HAP-1 (cell line): ENCODE measurements around the gene TRIM24.
"Not testable (repeated sequence)": the region's sequence is repeated elsewhere in the genome, so short reads cannot be mapped to it uniquely, and the experiment has no call there.

Experiments
- DNase-seq, 2 experiments: peaks; one replicate each; pipeline ENCODE4 v3.0.0-alpha.2; 2016 to 2020; ENCODE audit warnings: low spot score in 2 of 2
- H3K27me3 ChIP-seq: fragments of 250-450 bp; sonication (Bioruptor Pico); 2 replicates; pipeline ENCODE4 v1.5.1; 2020; ENCODE audit warnings: low read depth, mild to moderate bottlenecking, moderate library complexity
- H3K36me3 ChIP-seq: fragments of 250-450 bp; sonication (Bioruptor Pico); replicated peaks from 2 replicates; pipeline ENCODE4 v1.5.1; 2020; ENCODE audit warnings: mild to moderate bottlenecking
- H3K4me1 ChIP-seq: fragments of 250-450 bp; sonication (Bioruptor Pico); 2 replicates; pipeline ENCODE4 v1.5.1; 2020; ENCODE audit warnings: mild to moderate bottlenecking
- H3K4me3 ChIP-seq: fragments of 250-450 bp; sonication (Bioruptor Pico); 2 replicates; pipeline ENCODE4 v1.5.1; 2020; ENCODE audit warnings: mild to moderate bottlenecking, moderate library complexity
- H3K9me3 ChIP-seq: fragments of 250-450 bp; sonication (Bioruptor Pico); 2 replicates; pipeline ENCODE4 v1.5.1; 2020; ENCODE audit warnings: mild to moderate bottlenecking, moderate library complexity
- in situ Hi-C: fragments of 300-500 bp; cut with MboI; formaldehyde crosslinking; loops from 3 replicates; pipeline ENCODE4 v1.14.3; 2020; ENCODE audit warnings: low sequenced_read_pairs, inconsistent platforms, mixed read lengths

The TRIM24 gene

DNA sequence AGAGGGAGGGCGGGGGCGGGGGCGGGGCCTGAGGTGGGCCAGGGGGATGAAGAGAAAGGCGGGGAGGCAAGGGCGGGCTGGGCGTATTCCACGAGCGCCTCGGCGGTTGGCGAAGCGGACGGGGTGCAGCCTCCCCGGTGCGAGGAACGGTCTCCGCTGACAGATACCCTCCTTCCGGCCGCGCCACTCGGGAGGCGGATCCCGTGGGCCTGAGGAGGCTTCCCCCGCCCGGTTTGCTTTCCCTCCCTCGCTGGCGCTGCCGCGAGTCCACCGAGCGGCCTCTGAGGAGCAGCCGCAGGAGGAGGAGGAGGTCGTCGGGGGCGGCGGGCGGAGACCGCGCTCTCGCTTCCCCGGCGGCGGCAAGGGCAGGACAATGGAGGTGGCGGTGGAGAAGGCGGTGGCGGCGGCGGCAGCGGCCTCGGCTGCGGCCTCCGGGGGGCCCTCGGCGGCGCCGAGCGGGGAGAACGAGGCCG, at the start of gene TRIM24:
TRIM24 (plus strand) TSS at position 84 of the 473 bp plus-strand sequence; CDS start at position 374, 290 bp downstream.
- Histone ChIP-seq H3K9me3 (no peaks in the 10 kb centered on the region), H3K4me3 (peak within 1 kb of the TSS; percentile 89), H3K4me1 (peaks cover 21% of the 10 kb centered on the region), H3K36me3 (peaks cover 6% of the 10 kb centered on the region; the same call in 1 of the 2 replicates), H3K27me3 (no peaks in the 10 kb centered on the region)
- in situ Hi-C loops = no loop called here
- no peak for DNase-seq

DNA sequence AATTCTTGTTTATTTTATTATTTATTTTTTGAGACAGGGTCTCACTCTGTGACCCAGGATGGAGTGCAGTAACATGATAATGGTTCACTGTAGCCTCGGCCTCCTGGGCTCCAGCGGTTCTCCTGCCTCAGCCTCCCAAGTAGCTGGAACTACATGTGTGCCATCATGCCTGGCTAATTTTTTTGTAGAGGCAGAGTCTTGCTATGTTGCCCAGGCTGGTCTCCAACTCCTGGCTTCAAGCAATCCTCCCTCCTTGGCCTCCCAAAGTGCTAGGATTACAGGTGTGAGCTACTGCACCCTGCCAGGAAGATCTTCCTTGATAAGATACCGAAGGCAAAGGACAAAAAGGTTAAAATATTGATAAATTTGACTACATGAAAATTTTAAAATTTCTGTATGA, 48.0 kb upstream of the TRIM24 start:
- H3K27me3 ChIP-seq, H3K4me3 ChIP-seq, in situ Hi-C loops, H3K4me1 ChIP-seq, H3K36me3 ChIP-seq, H3K9me3 ChIP-seq, DNase-seq: not testable (repeated sequence)

DNA sequence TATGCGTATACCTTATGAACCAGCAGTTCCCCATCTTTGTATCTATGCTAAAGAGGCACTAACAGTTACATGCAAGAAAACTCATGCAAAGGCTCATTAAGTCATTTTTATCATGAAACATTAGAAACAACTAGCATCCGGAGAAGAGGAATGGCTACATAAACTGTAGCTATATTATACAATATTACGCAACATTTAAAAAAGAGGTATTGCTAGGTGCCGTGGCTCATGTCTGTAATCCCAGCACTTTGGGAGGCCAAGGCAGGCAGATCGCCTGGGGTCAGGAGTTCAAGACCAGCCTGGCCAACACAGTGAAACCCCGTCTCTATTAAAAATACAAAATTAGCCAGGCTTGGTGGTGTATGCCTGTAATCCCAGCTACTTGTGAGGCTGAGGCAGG, 47.1 kb upstream of the TRIM24 start:
- H3K4me3 ChIP-seq, H3K4me1 ChIP-seq, in situ Hi-C loops, H3K9me3 ChIP-seq, DNase-seq, H3K27me3 ChIP-seq, H3K36me3 ChIP-seq: not testable (repeated sequence)

DNA sequence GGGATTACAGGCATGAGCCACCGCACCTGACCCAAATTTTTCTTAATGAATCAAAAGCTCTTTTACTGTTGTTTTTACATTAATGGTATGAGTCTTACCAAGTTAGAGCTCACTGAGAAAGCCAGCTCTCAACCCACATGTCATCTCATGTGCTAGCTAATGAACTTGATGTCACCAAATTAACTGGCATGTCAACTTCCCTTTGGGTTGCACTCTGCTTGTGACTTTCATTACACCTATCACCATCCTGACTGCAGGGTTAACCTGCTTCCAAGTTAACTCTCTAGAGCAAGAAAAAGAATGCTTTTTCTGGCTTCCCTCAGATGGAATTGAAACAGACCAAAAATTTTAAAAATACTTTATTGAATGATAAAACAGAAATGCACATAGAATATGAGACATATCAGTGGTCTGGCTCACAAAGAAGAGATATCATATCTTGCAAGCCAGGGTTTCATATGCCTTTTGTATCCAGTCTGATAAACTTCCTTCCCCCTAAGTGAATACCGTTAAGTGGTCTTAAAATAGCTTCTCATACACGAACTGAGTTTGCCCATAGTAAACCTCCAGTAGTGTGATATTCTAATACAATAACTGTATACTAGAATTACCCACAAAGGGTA, 42.9 kb upstream of the TRIM24 start:
- H3K4me3 ChIP-seq = no peak overlapping the region
- H3K9me3 ChIP-seq = no peaks in the 10 kb centered on the region
- no peaks in the 10 kb centered on the region for H3K36me3 ChIP-seq
- no peaks in the 10 kb centered on the region for H3K27me3 ChIP-seq
- no peaks in the 10 kb centered on the region for H3K4me1 ChIP-seq
- no peak for DNase-seq
- in situ Hi-C loops = no loop called here

DNA sequence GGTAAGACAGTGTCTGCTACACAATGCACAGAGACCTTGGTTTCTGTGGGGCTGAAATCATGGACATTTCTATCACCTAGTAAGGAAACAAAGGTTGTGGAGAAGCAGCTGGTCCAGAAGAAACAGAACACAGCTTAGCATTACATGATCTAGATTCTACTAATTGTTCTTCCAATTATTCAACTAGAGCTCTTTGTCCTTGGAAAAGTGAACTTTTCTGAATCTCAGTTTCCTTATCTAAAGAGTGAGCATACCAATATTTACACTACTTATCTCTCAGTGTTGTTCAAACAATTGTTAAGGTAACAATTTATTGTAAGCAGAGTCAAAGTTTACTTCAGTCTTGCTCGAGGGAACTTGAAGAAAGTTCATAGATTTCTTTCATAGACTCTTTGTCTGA, 42.3 kb upstream of the TRIM24 start:
- in situ Hi-C loops = no loop called here
- Histone ChIP-seq H3K9me3 (no peaks in the 10 kb centered on the region), H3K4me3 (no peak overlapping the region), H3K36me3 (no peaks in the 10 kb centered on the region), H3K4me1 (no peaks in the 10 kb centered on the region), H3K27me3 (no peaks in the 10 kb centered on the region)
- no peak for DNase-seq

DNA sequence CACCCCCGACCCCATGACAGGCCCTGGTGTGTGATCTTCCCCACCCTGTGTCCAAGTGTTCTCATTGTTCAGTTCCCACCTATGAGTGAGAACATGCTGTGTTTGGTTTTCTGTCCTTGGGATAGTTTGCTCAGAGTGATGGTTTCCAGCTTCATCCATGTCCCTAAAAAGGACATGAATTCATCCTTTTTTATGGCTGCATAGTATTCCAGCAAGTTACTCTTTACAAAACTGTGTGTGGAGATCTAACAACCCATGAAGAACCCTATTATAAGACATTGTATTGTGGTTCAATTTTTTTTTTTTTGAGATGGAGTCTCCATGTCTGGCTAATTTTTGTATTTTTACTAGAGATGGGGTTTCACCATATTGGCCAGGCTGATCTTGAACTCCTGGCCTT, 41.7 kb upstream of the TRIM24 start:
- H3K9me3 ChIP-seq, H3K4me3 ChIP-seq, H3K4me1 ChIP-seq, H3K36me3 ChIP-seq, DNase-seq, in situ Hi-C loops, H3K27me3 ChIP-seq: not testable (repeated sequence)

DNA sequence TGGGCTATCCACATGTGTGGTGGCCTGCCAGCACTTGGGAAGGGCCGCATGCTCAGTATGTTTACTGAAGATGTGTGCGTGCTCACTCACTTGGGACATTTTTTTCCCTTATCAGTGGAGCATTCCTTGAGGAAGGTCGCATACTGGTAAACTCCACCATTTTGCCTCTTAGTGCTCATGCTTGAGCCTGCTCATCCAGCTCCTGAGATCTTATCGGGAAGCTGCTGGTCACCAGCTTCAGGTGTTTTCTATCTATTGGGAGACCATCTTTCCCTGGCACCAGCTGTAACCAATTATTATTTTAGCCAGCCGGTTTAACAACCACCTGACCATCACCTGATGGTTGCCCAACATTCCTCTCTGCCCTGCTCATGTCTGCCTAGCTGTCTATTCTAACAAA, 35.0 kb upstream of the TRIM24 start:
- in situ Hi-C loops = no loop called here
- no peak overlapping the region for H3K4me3 ChIP-seq
- H3K27me3 ChIP-seq = no peaks in the 10 kb centered on the region
- DNase-seq = no peak
- H3K4me1 ChIP-seq = no peaks in the 10 kb centered on the region
- H3K36me3 ChIP-seq = no peaks in the 10 kb centered on the region
- peaks cover 15% of the 10 kb centered on the region; the same call in 1 of the 2 replicates for H3K9me3 ChIP-seq

DNA sequence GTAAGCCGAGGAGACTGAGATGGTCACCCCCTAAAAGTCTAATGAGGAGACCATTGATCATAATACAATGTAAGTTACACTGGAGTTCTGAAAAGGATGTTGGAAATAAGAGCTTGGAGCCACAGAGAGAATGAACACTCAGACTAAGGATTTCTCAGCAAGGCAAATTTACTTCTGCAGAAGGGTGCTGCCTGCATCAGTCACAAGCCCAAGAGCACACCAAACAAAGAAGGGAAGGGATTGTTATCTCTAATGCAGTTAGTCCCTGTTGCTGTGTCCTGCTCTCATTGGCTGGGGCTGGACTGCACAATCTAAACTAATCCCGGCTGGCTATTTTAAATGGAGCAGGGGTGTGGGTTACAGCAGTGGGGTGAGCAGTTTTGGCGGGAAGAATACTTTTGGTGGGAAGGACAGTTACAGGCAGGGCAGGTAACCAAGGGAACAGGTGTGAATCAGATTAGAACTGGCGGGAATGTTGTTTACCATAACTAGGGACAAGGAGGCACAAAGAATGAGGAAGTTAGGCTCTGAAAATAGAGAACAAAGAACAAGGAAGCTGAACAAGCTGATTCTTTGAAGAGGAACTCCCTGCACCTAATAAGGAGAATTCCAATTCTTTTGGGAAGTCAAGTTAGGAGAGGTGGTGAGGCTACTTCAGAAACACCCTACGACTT, 30.3 kb upstream of the TRIM24 start:
- peaks cover 29% of the 10 kb centered on the region for H3K9me3 ChIP-seq
- in situ Hi-C loops = no loop called here

DNA sequence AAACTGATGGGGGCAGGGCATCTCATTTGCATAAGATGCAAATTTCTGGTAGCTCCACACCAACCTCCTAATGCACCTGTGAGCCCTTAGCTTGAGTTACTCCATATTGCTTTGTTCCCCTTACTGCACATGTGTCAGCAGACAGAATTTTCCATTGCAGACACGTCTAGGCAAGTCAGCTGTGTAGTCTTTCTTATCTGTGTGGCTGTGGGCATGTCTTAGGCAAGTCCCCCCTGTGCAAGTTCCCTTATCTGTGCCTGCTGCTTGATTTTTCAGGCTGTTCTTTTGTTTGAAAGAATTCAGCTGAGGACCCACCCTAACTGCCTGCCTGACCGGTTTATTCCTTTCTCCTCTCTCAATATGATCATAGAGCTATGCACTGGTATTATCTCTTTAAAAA, 28.5 kb upstream of the TRIM24 start:
- no peaks in the 10 kb centered on the region for H3K27me3 ChIP-seq
- peaks cover 29% of the 10 kb centered on the region for H3K9me3 ChIP-seq
- DNase-seq = no peak
- H3K36me3 ChIP-seq = no peaks in the 10 kb centered on the region
- in situ Hi-C loops = no loop called here
- peaks cover 16% of the 10 kb centered on the region for H3K4me1 ChIP-seq
- no peak overlapping the region for H3K4me3 ChIP-seq

More for the DNA sequence above, 30.3 kb upstream of the TRIM24 start:
- Histone ChIP-seq H3K4me1 (peaks cover 11% of the 10 kb centered on the region), H3K36me3 (no peaks in the 10 kb centered on the region), H3K4me3 (no peak overlapping the region), H3K27me3 (no peaks in the 10 kb centered on the region)
- DNase-seq = no peak

DNA sequence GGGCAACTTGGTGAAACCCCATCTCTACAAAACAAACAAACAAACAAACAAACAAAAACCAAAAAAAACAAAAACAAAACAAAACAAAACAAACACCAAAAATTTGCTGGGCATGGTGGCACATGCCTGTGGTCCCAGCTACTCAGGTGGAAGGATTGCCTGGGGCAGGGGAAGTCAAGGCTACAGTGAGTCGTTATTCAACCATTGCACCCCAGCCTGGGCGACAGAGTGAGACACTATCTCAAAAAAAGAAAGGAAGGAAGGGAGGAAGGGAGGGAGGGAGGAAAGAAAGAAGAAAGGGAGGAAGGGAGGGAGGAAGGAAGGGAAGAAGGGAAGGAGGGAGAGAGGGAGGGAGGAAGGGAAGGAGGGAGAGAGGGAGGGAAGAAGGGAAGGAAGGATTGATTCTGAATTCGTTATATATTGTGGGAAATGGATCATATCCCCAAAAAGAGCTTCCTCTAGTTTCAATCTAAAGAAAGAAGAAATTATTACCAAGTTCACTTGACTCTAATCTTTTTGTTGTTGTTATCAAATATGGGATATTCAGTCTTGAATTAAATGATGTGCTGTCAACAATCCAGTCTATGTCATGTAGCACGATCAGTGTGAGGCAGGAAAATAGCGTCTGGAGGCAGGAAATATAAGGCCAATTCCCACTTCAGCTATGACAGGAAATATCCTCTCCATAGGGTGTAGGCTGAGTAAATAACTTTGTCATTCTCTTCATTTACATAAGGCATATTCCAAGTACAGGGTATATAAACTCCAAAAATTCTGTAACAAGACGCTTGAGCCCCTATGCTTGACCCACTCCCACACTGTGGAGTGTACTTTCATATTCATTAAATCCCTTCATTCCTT, 26.2 kb upstream of the TRIM24 start:
- peaks cover 24% of the 10 kb centered on the region for H3K9me3 ChIP-seq
- in situ Hi-C loops = no loop called here
- H3K4me3 ChIP-seq = no peak overlapping the region
- DNase-seq = no peak
- no peaks in the 10 kb centered on the region for H3K36me3 ChIP-seq
- H3K4me1 ChIP-seq = peaks cover 22% of the 10 kb centered on the region
- H3K27me3 ChIP-seq = no peaks in the 10 kb centered on the region

DNA sequence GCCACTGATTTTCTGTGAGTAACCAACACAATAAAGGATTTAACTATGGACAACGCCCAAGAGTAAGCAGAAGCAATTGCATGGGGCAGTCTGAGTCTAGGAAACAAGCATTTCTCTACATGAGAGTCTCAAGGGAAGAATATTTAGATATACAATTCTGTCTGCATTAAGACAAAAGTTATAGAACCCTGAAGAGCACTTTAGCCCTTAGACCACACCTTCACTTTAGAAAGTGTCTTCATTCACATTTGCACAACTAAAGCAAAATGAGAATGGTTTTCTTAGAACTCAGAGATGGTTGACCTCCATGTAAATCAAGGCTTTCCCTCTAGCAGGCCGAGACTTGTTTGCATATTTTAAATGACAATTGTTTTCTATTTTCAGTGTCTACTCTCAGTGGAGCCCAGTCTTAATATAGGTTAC, 25.5 kb upstream of the TRIM24 start:
- in situ Hi-C loops = no loop called here
- Histone ChIP-seq H3K4me1 (peaks cover 22% of the 10 kb centered on the region), H3K4me3 (no peak overlapping the region), H3K27me3 (no peaks in the 10 kb centered on the region), H3K36me3 (no peaks in the 10 kb centered on the region), H3K9me3 (peaks cover 16% of the 10 kb centered on the region)
- DNase-seq = peak; percentile 34 to 69

DNA sequence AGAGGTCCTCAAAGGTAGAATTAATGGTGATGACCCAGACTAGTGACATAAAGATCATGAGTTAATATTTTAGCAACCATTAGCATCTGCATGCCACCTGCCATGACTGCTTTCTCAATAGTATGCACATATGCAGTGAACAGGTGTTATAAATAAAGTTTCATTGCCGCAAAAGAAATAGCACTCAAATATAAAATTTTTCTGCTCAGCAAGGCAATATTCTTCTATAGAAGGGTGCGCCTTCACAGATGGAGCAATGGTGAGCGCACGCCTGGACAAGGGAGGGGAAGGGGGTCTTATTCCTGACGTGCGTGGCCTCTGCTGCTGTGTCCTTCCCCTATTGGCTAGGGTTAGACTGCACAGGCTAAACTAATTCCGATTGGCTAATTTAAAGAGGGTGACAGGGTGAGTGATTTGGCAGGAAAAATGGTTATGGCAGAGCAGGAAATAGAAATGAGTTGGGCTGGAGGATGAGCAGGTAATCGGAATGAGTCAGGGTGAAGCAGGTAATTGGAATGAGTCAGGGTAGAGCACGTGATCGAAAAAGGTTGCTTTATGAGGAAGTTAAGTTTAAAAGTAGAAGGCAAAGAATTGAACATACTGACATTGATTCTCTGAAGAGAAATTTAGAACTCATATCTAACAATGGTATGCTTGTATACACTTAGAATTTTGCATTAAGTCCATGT, 24.7 kb upstream of the TRIM24 start:
- no peak overlapping the region for H3K4me3 ChIP-seq

DNA sequence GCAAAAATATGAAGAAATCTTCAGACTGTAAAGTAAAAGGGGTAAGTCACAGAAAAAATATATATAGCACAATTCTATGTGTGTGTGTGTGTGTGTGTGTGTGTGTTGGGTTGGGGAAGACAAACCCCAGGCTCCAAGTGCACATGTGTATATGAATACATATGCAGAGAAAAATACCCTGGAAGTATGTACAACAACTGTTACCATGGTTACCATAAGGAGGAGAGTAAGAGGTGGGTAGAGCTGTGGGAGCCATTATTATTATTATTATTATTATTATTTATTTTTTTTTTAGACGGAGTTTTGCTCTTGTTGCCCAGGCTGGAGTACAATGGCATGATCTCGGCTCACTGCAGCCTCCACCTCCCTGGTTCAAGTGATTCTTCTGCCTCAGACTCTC, 23.7 kb upstream of the TRIM24 start:
- Histone ChIP-seq H3K27me3 (no peaks in the 10 kb centered on the region), H3K9me3 (peaks cover 6% of the 10 kb centered on the region), H3K36me3 (no peaks in the 10 kb centered on the region), H3K4me1 (peaks cover 22% of the 10 kb centered on the region), H3K4me3 (no peak overlapping the region)
- no peak for DNase-seq
- in situ Hi-C loops = no loop called here

More for the DNA sequence above, 24.7 kb upstream of the TRIM24 start:
- no peaks in the 10 kb centered on the region for H3K27me3 ChIP-seq
- no peak for DNase-seq
- H3K9me3 ChIP-seq = peaks cover 11% of the 10 kb centered on the region
- in situ Hi-C loops = no loop called here
- H3K4me1 ChIP-seq = peaks cover 22% of the 10 kb centered on the region
- no peaks in the 10 kb centered on the region for H3K36me3 ChIP-seq
